Panc1 (cell line): ENCODE results near the gene ZNF77. TPM values are rescaled to one million over a fixed set of nuclear protein-coding genes. Genes with fewer than 3 reads are reported as not detected.

Experiments
- ATAC-seq: fragments of 200-7000 bp; cut with Tn5 transposase; 2 replicates; pipeline ENCODE4 v1.9.1; 2020; ENCODE audit warnings: mild to moderate bottlenecking, moderate library complexity
- BruUV-seq: library from RNA; stranded (reverse); fragments of 400-500 nt; replicated peaks from 2 replicates; lab custom pipeline; 2021; lab: Mats Ljungman, UMichigan
- CTCF ChIA-PET: fragments of 300-600 bp; sonication (Branson Sonifier 250); formaldehyde crosslinking; loops from one replicate; lab custom pipeline; 2022; ENCODE audit warnings: antibody characterized with exemption; lab: Charles Lee
- POLR2A ChIA-PET: fragments of 300-600 bp; sonication (Branson Sonifier 250); formaldehyde crosslinking; loops from one replicate; lab custom pipeline; 2022; ENCODE audit warnings: antibody characterized with exemption; lab: Charles Lee
- DNase-seq: peaks from one replicate; pipeline ENCODE4 v3.0.0-alpha.2; 2010; ENCODE audit warnings: low read depth, low spot score
- H3K27ac ChIP-seq: 2 replicates; pipeline ENCODE4 v1.5.1; 2011; ENCODE audit warnings: mild to moderate bottlenecking, low read length, inconsistent platforms
- H3K27me3 ChIP-seq: fragments of 200-500 bp; sonication (Bioruptor generic); 2 replicates; pipeline ENCODE4 v1.6.0; 2014; ENCODE audit warnings: low read length, inconsistent platforms; ENCODE audit not compliant: control insufficient read depth, insufficient read depth
- H3K36me3 ChIP-seq: fragments of 200-500 bp; sonication (Bioruptor generic); 2 replicates; pipeline ENCODE4 v1.5.1; 2014; ENCODE audit warnings: inconsistent platforms, mild to moderate bottlenecking, low read length, moderate library complexity; ENCODE audit not compliant: control insufficient read depth, insufficient read depth
- H3K4me1 ChIP-seq: 2 replicates; pipeline ENCODE4 v1.5.1; 2011; ENCODE audit warnings: inconsistent platforms, mild to moderate bottlenecking, low read length, moderate library complexity; ENCODE audit not compliant: control insufficient read depth, insufficient read depth
- H3K4me3 ChIP-seq, 2 experiments: 2 replicates each; pipeline ENCODE4 v1.5.1; 2011 to 2012; ENCODE audit warnings: low read depth in 2 of 2, low read length in 2 of 2, mild to moderate bottlenecking in 2 of 2, inconsistent platforms in 1 of 2, moderate library complexity in 1 of 2
- H3K9me3 ChIP-seq: fragments of 200-500 bp; sonication (Bioruptor generic); 2 replicates; pipeline ENCODE4 v1.5.1; 2014; ENCODE audit warnings: low read depth, mild to moderate bottlenecking, inconsistent platforms, low read length, moderate library complexity; ENCODE audit not compliant: control insufficient read depth, insufficient read depth
- CTCF ChIP-seq: fragments of 450-650 bp; IDR thresholded peaks from 2 replicates; pipeline ENCODE4 v1.5.1; 2017; ENCODE audit warnings: mild to moderate bottlenecking
- POLR2AphosphoS5 ChIP-seq: IDR thresholded peaks from 2 replicates; pipeline ENCODE4 v1.6.1; 2012; ENCODE audit warnings: mild to moderate bottlenecking, low read depth, low read length, moderate library complexity
- REST ChIP-seq, 2 experiments: IDR thresholded peaks; 2 replicates each; pipeline ENCODE4 v1.6.1; 2011 to 2012; ENCODE audit warnings: low read depth in 2 of 2, control low read depth in 1 of 2, low read length in 1 of 2, mild to moderate bottlenecking in 1 of 2, moderate library complexity in 1 of 2; ENCODE audit not compliant: insufficient read depth in 1 of 2
- SIN3A ChIP-seq: IDR thresholded peaks from 2 replicates; pipeline ENCODE4 v1.6.1; 2012; ENCODE audit warnings: low read depth, mild to moderate bottlenecking, low read length, moderate library complexity, borderline replicate concordance; ENCODE audit not compliant: insufficient read depth
- TCF7L2 ChIP-seq: IDR thresholded peaks from 2 replicates; pipeline ENCODE4 v1.6.1; 2011; ENCODE audit warnings: mild to moderate bottlenecking, low read depth, low read length, inconsistent platforms
- in situ Hi-C: cut with HindIII; loops from 2 replicates; pipeline ENCODE4 v1.10.0; 2016; ENCODE audit warnings: low sequenced_read_pairs, low pct_unique_long_range_greater_than_20kb
- intact Hi-C: fragments of 100-400 bp; cut with micrococcal nuclease; formaldehyde crosslinking; loops from one replicate; pipeline ENCODE4 v1.10.0; 2022; ENCODE audit not compliant: unreplicated experiment
- total RNA-seq: library from RNA; stranded (reverse); gene quantifications from one replicate; pipeline ENCODE4 v1.2.1, GENCODE V29; 2021; ENCODE audit not compliant: unreplicated experiment

The ZNF77 gene
- total RNA-seq, 1 experiment from 2014 or later = 4.5 TPM

GRCh38 chr19:2962018-2962670 is 17.4 kb upstream of the ZNF77 start:
- Histone ChIP-seq H3K27ac (no peak overlapping the region), H3K9me3 (no peaks in the 10 kb centered on the region), H3K4me1 (no peaks in the 10 kb centered on the region), H3K27me3 (no peaks in the 10 kb centered on the region), H3K36me3 (no peaks in the 10 kb centered on the region), H3K4me3 (no peak overlapping the region)
- intact Hi-C loops (no loop called here), in situ Hi-C loops (no loop called here)
- no peak for DNase-seq
- no TSS peak for BruUV-seq
- TF ChIP-seq TCF7L2 (no peak), REST (IDR thresholded peaks at IDR 0.05; ENCODE audit: insufficient read depth in 1 of 2, low read depth in 2 of 2, low read length in 1 of 2) (no peak), CTCF (peak; percentile 71; the same call in 1 of the 2 replicates), POLR2AphosphoS5 (no peak), SIN3A (no peak)
- peak; percentile 63; the same call in 1 of the 2 replicates for ATAC-seq
- POLR2A ChIA-PET = no interaction called here
- CTCF ChIA-PET = interaction anchor here (0.8 kb wide), 1 partner anchor 12 kb away, joined by 5 read pairs; no protein-coding TSS in a partner anchor

GRCh38 chr19:2960120-2960519 is 15.3 kb upstream of the ZNF77 start:
- BruUV-seq = no TSS peak
- Histone ChIP-seq H3K36me3 (no peaks in the 10 kb centered on the region), H3K27me3 (no peaks in the 10 kb centered on the region), H3K9me3 (no peaks in the 10 kb centered on the region), H3K4me3 (no peak overlapping the region), H3K27ac (no peak overlapping the region), H3K4me1 (no peaks in the 10 kb centered on the region)
- in situ Hi-C loops = no loop called here
- intact Hi-C loops = no loop called here
- ChIA-PET CTCF (interaction anchor here (0.6 kb wide), 1 partner anchor 102 kb away, joined by 10 read pairs; no protein-coding TSS in a partner anchor), POLR2A (interaction anchor here (0.7 kb wide), 1 partner anchor 552 kb away, joined by 12 read pairs; no protein-coding TSS in a partner anchor)
- ATAC-seq (no peak), DNase-seq (no peak)
- TF ChIP-seq SIN3A (no peak), REST (IDR thresholded peaks at IDR 0.05; ENCODE audit: insufficient read depth in 1 of 2, low read depth in 2 of 2, low read length in 1 of 2) (no peak), CTCF (no peak), POLR2AphosphoS5 (no peak), TCF7L2 (no peak)
